Central memory CD8-positive, alpha-beta T cell (primary cell): ENCODE data around the gene DHRS3.

ENCODE experiments used
- ATAC-seq: fragments of 150-1000 bp; cut with Tn5 transposase; replicated peaks from 2 replicates; pipeline ENCODE4 v1.10.0; 2022; ENCODE audit warnings: mild to moderate bottlenecking, moderate FRiP score, moderate number of reproducible peaks; ENCODE audit not compliant: poor library complexity, severe bottlenecking; ENCODE audit errors: extremely low read depth
- DNase-seq, 2 donors: peaks; one replicate each; pipeline ENCODE4 v3.0.0; 2021; ENCODE audit warnings: low spot score in 2 of 2
- H3K27ac Mint-ChIP-seq: one replicate; pipeline ENCODE4 v1.8.0; 2022; ENCODE audit warnings: low read depth, mild to moderate bottlenecking, moderate library complexity, mixed read lengths
- H3K27me3 Mint-ChIP-seq: one replicate; pipeline ENCODE4 v1.8.0; 2022; ENCODE audit warnings: mixed read lengths
- H3K36me3 Mint-ChIP-seq: one replicate; pipeline ENCODE4 v1.8.0; 2022; ENCODE audit warnings: mild to moderate bottlenecking, moderate library complexity, mixed read lengths; ENCODE audit not compliant: insufficient read depth
- H3K4me1 Mint-ChIP-seq: one replicate; pipeline ENCODE4 v1.8.0; 2022; ENCODE audit warnings: mixed read lengths
- H3K4me3 Mint-ChIP-seq: one replicate; pipeline ENCODE4 v1.8.0; 2022; ENCODE audit warnings: mild to moderate bottlenecking, moderate library complexity, mixed read lengths
- H3K9me3 Mint-ChIP-seq: one replicate; pipeline ENCODE4 v1.8.0; 2022; ENCODE audit warnings: mixed read lengths

DHRS3 gene

GRCh38 chr1:12596007-12596821 lies 21.8 kb downstream of the DHRS3 start:
- DNase-seq (no peak), ATAC-seq (peak; percentile 62)
- Mint-ChIP-seq H3K4me1 (peaks cover 47% of the 10 kb centered on the region), H3K27me3 (no peaks in the 10 kb centered on the region), H3K4me3 (peak overlapping the region; percentile 69), H3K27ac (peak overlapping the region; percentile 88), H3K9me3 (no peaks in the 10 kb centered on the region), H3K36me3 (peaks cover 18% of the 10 kb centered on the region)

- H3K4me3 Mint-ChIP-seq = peak overlapping the region; percentile 69
Observed at GRCh38 chr1:12595757-12596006, 22.3 kb downstream of the DHRS3 start.

GRCh38 chr1:12594966-12595756 lies 22.8 kb downstream of the DHRS3 start:
- DNase-seq = no peak
- Mint-ChIP-seq H3K4me1 (peaks cover 44% of the 10 kb centered on the region), H3K4me3 (peak overlapping the region; percentile 69), H3K27ac (peak overlapping the region; percentile 88), H3K9me3 (no peaks in the 10 kb centered on the region), H3K27me3 (no peaks in the 10 kb centered on the region), H3K36me3 (peaks cover 20% of the 10 kb centered on the region)
- no peak for ATAC-seq

More at GRCh38 chr1:12595757-12596006, 22.3 kb downstream of the DHRS3 start:
- peak overlapping the region; percentile 88 for H3K27ac Mint-ChIP-seq
- no peak for ATAC-seq
- peaks cover 44% of the 10 kb centered on the region for H3K4me1 Mint-ChIP-seq
- H3K36me3 Mint-ChIP-seq = peaks cover 20% of the 10 kb centered on the region
- DNase-seq = no peak
- no peaks in the 10 kb centered on the region for H3K9me3 Mint-ChIP-seq
- H3K27me3 Mint-ChIP-seq = no peaks in the 10 kb centered on the region

- H3K36me3 Mint-ChIP-seq = peaks cover 20% of the 10 kb centered on the region
- peak overlapping the region; percentile 69 for H3K4me3 Mint-ChIP-seq
- no peaks in the 10 kb centered on the region for H3K9me3 Mint-ChIP-seq
- H3K27me3 Mint-ChIP-seq = no peaks in the 10 kb centered on the region
- H3K27ac Mint-ChIP-seq = peak overlapping the region; percentile 88
- ATAC-seq = no peak
- H3K4me1 Mint-ChIP-seq = peaks cover 37% of the 10 kb centered on the region
- no peak for DNase-seq
Observed at GRCh38 chr1:12594490-12594889, 23.5 kb downstream of the DHRS3 start.

GRCh38 chr1:12593621-12594066 lies 24.4 kb downstream of the DHRS3 start:
- Mint-ChIP-seq H3K4me1 (peaks cover 34% of the 10 kb centered on the region), H3K4me3 (peak overlapping the region; percentile 69), H3K27ac (no peak overlapping the region), H3K36me3 (peaks cover 20% of the 10 kb centered on the region), H3K9me3 (no peaks in the 10 kb centered on the region), H3K27me3 (no peaks in the 10 kb centered on the region)
- DNase-seq = no peak
- ATAC-seq = no peak

- H3K27ac Mint-ChIP-seq = peak overlapping the region; percentile 10
- ATAC-seq (no peak), DNase-seq (no peak)
- peaks cover 35% of the 10 kb centered on the region for H3K4me1 Mint-ChIP-seq
- H3K4me3 Mint-ChIP-seq = no peak overlapping the region
- H3K27me3 Mint-ChIP-seq = no peaks in the 10 kb centered on the region
- H3K9me3 Mint-ChIP-seq = no peaks in the 10 kb centered on the region
- H3K36me3 Mint-ChIP-seq = peaks cover 19% of the 10 kb centered on the region
Observed at GRCh38 chr1:12592496-12592895, 25.5 kb downstream of the DHRS3 start.

- H3K27me3 Mint-ChIP-seq = no peaks in the 10 kb centered on the region
- peaks cover 31% of the 10 kb centered on the region for H3K4me1 Mint-ChIP-seq
- H3K9me3 Mint-ChIP-seq = no peaks in the 10 kb centered on the region
- H3K27ac Mint-ChIP-seq = no peak overlapping the region
- DNase-seq = no peak
- peaks cover 17% of the 10 kb centered on the region for H3K36me3 Mint-ChIP-seq
- ATAC-seq = no peak
- H3K4me3 Mint-ChIP-seq = no peak overlapping the region
Observed at GRCh38 chr1:12591267-12591938, 26.6 kb downstream of the DHRS3 start.

- H3K9me3 Mint-ChIP-seq = no peaks in the 10 kb centered on the region
- H3K27me3 Mint-ChIP-seq = no peaks in the 10 kb centered on the region
- ATAC-seq (no peak), DNase-seq (no peak)
- no peak overlapping the region for H3K27ac Mint-ChIP-seq
- H3K4me1 Mint-ChIP-seq = peaks cover 20% of the 10 kb centered on the region
- peaks cover 3% of the 10 kb centered on the region for H3K36me3 Mint-ChIP-seq
- H3K4me3 Mint-ChIP-seq = no peak overlapping the region
Observed at GRCh38 chr1:12588695-12589094, 29.3 kb downstream of the DHRS3 start.

- no peaks in the 10 kb centered on the region for H3K27me3 Mint-ChIP-seq
- H3K4me3 Mint-ChIP-seq = no peak overlapping the region
- H3K4me1 Mint-ChIP-seq = peaks cover 19% of the 10 kb centered on the region
- H3K36me3 Mint-ChIP-seq = peaks cover 3% of the 10 kb centered on the region
- no peaks in the 10 kb centered on the region for H3K9me3 Mint-ChIP-seq
- DNase-seq (no peak), ATAC-seq (no peak)
- H3K27ac Mint-ChIP-seq = no peak overlapping the region
Observed at GRCh38 chr1:12587981-12588640, 29.9 kb downstream of the DHRS3 start.

- H3K27ac Mint-ChIP-seq = no peak overlapping the region
- peaks cover 2% of the 10 kb centered on the region for H3K36me3 Mint-ChIP-seq
- no peak for DNase-seq
- no peaks in the 10 kb centered on the region for H3K9me3 Mint-ChIP-seq
- no peak for ATAC-seq
- no peaks in the 10 kb centered on the region for H3K27me3 Mint-ChIP-seq
- H3K4me1 Mint-ChIP-seq = peaks cover 14% of the 10 kb centered on the region
- H3K4me3 Mint-ChIP-seq = no peak overlapping the region
Observed at GRCh38 chr1:12585951-12586942, 31.8 kb downstream of the DHRS3 start.

GRCh38 chr1:12585536-12585935 lies 32.5 kb downstream of the DHRS3 start:
- no peaks in the 10 kb centered on the region for H3K9me3 Mint-ChIP-seq
- no peak overlapping the region for H3K27ac Mint-ChIP-seq
- peaks cover 14% of the 10 kb centered on the region for H3K4me1 Mint-ChIP-seq
- H3K4me3 Mint-ChIP-seq = no peak overlapping the region
- H3K27me3 Mint-ChIP-seq = no peaks in the 10 kb centered on the region
- peaks cover 2% of the 10 kb centered on the region for H3K36me3 Mint-ChIP-seq
- ATAC-seq = no peak
- DNase-seq = no peak
